GM18907 (cell line): ENCODE data around the gene JAZF1.

Experiments used
- ATAC-seq: cut with Tn5 transposase; IDR thresholded peaks from one replicate; pipeline ENCODE4 v1.9.1; 2021; ENCODE audit warnings: mild to moderate bottlenecking, moderate library complexity; ENCODE audit not compliant: unreplicated experiment

Gene JAZF1

GRCh38 chr7:27804139-27804538, 376.5 kb downstream of the JAZF1 start:
- ATAC-seq, result no peak

DNA sequence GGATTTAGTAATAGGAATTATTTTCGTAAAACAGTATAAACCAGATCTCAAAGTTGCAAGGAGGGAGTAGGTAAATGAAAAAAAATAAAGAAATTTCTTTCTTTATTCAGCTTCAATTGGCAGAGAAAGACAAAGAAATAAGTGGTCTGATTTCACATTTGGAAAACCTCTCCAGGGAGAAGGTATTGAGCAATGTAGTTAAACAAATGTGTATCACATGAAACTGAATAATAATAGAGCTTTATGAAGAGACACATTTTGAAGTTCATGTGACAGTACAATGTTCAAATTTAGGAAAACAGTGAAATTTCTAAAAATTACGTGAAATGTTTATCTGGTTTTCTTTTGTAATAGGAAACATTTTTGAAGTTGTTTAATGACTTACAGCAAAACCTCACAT, 377.6 kb downstream of the JAZF1 start:
- no peak for ATAC-seq

DNA sequence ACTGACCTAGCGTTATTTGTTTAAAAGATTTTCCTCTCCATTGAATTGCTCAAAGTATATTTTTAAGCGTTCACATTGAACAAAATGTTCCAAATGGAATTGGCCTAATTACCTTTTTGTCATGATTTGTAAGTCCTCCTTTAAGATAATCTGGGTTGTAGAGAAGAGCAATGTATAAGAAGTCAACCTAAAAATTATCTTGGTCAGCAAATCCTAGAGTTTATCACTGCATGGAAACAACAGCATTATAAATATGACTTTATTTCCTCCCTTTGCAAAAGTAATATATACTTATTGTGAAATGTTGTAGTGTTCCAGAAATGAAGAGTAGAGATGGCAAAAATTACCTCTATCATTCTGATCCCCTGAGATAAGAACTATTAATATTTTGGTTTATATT, 381.4 kb downstream of the JAZF1 start:
- no peak for ATAC-seq

DNA sequence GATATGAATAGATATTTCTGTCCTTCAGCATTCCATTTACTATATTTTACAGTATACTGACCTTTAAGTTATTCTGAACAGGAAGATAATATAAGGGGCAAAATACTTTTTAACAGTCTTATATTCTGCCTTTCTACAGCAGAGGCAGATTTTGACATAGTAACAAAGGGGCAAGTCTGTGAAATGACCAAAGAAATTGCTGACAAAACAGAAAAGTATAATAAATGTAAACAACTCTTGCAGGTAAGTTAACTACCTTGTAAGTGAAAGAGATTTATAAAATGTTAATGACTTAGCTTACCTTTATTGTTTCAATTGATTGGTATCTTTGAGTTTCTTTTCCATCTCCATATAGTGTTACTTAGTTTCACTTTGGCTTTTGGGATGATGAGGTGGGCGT, 384.6 kb downstream of the JAZF1 start:
- ATAC-seq, result no peak

- no peak for ATAC-seq
Observed at GRCh38 chr7:27793780-27794179, 386.8 kb downstream of the JAZF1 start.

DNA sequence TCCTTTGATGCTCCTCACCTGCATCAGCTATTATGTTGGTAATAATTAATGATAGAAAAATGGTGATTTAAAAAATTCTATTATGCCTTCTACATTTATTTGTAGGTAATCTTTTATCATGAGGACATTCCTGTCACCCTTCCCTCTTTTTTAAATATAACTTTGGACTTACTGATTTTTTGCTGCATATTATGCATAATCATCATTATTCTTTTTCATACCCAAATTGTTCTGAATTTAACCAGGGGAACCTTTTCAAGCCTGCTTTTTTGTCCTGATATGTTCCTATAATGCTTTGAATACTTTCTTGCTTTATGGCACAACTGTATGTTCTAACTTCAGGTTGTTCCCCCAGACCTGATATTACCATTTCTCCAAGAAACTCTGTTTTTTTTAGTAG, 392.2 kb downstream of the JAZF1 start:
- ATAC-seq, result no peak

GRCh38 chr7:27784399-27785053, 396.1 kb downstream of the JAZF1 start:
- ATAC-seq, result no peak

- ATAC-seq, result no peak
Observed at GRCh38 chr7:27782849-27783248, 397.7 kb downstream of the JAZF1 start.

DNA sequence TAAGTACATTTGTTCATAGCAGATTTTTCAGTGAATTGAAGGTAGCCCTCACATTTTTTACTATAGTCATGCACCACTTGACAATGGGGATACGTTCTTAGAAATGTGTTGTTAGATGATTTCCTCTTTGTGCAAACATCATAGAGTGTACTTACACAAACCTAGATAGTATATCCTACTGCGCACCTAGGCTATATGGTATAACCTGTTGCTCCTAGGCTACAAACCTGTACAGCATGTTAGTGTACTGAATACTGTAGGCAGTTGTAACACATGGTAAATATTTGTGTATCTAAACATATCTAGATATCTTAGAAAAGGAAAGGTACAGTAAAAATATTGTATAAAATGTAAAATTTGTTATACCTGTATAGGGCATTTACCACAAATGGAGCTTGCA, 399.4 kb downstream of the JAZF1 start:
- no peak for ATAC-seq
